OCI-LY7 (cell line): Measurements from ENCODE around the gene SGCB.

Experiments used
- EZH2phosphoT487 ChIP-seq: fragments of 200-600 bp; sonication (generic); IDR thresholded peaks from 2 replicates; pipeline ENCODE4 v1.6.1; 2018; ENCODE audit warnings: low read depth, borderline replicate concordance, mild to moderate bottlenecking, mixed run types, antibody characterized with exemption, low read length, moderate library complexity, mixed read lengths
- TF ChIP-seq, protein P1 (sequence below): fragments of 200-600 bp; sonication (generic); conservative IDR thresholded peaks from 2 replicates; pipeline ENCODE4 v1.5.1; 2014; ENCODE audit warnings: mild to moderate bottlenecking, antibody characterized with exemption, low read length, moderate library complexity, mixed read lengths

DNA sequence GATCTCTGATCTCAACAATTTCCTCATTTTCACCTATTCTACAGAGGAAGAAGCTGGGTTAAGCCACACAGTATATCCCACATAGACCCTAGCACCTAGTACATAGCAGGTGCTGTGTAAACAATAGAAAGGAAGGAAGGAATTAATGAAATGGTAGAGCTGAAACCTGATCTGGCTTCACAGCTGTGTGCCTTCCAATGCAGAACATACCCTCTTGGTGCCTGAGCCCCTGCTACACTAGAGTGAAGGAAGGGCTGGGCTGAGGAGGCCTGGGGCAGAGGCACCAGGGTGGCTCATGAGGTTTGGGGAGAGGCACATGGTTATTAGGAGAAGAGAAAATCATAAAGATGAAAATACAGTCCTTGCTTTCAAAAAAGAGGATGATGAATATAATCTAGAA is 39.3 kb downstream of the SGCB start:
- TF ChIP-seq, protein P1, sequence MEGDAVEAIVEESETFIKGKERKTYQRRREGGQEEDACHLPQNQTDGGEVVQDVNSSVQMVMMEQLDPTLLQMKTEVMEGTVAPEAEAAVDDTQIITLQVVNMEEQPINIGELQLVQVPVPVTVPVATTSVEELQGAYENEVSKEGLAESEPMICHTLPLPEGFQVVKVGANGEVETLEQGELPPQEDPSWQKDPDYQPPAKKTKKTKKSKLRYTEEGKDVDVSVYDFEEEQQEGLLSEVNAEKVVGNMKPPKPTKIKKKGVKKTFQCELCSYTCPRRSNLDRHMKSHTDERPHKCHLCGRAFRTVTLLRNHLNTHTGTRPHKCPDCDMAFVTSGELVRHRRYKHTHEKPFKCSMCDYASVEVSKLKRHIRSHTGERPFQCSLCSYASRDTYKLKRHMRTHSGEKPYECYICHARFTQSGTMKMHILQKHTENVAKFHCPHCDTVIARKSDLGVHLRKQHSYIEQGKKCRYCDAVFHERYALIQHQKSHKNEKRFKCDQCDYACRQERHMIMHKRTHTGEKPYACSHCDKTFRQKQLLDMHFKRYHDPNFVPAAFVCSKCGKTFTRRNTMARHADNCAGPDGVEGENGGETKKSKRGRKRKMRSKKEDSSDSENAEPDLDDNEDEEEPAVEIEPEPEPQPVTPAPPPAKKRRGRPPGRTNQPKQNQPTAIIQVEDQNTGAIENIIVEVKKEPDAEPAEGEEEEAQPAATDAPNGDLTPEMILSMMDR, result no peak
- no peak for TF ChIP-seq EZH2phosphoT487
